CD4-positive, alpha-beta T cell treated with Interleukin-21 for 1 hour (primary cell): ENCODE data around the gene ISL2.

Source experiments
- DNase-seq: peaks from one replicate; pipeline ENCODE4 v3.0.0-alpha.2; 2020

ISL2 gene

GRCh38 chr15:76343313-76343996, 6.9 kb downstream of the ISL2 start:
- DNase-seq = no peak

DNA sequence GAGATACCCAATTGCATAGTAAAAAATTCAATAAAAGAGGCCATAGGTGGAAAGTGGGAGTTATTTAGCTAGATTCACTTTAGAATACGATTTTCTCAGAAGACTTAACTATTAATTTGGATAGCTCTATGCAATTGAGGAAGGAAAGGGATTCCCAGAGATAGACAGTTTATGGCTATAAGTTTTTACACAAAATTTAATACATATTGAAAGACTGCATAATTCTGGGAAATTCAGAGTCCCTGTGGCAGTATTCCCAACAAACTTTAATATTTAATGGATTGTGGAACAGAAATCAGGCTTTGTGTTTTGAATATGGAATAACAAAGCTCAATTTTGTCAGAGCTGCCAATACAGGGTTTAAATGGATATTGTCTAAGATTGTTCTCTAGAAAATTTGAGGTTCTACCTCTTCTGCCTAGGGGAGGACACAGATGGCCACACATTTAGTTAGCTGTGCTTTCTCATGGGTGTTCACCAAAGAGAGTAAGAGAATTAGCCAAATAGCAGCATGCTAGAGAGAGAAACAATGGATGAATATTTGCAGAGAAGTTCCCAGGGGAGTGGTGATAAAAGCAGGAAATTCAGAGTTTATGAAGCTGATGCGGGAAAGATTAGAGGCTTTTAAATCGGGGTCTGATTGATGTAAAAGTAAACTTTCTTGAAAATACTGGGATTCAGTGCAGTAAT, 8.5 kb downstream of the ISL2 start:
- DNase-seq = no peak

- no peak for DNase-seq
Observed at GRCh38 chr15:76345583-76345879, 9.0 kb downstream of the ISL2 start.

DNA sequence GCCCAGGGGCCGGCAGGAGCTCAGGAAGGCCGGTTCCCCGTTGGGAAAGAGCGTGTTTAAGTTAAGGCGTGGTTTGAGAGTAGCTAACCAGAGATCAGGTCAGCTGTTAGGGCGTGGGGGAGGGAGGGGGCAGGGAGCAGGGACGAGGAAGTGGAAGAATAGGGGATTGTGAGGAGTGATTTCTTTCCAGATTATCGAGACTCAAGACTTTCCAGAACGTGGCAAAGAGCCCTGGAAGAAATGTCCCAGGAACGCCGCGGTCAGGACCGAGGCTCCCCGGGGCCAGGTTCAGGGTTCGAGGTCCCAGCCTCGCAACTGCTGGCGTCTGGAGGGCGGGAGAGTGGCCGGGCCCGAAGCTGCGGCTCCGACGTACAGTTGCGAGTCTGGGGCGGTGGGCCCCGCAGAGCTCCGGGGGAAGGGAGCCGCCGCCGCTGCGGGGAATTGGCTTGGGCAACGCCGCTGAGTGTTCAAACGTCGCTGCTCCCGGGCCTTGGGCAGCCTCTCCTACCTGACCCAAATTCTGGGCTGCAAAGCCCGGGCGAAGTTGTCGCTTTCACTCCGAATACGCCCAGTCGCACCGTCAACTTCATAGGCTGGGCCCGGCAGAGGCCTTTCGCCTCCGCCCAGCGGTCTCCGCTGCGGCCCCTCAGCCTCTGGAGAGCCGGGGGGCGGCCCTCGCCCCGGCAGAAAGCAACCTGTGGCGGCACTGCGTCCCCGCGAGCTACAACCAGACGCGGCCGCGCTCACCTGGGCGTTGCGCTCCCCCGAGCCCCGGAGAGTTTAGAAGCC, 9.5 kb downstream of the ISL2 start:
- no peak for DNase-seq

DNA sequence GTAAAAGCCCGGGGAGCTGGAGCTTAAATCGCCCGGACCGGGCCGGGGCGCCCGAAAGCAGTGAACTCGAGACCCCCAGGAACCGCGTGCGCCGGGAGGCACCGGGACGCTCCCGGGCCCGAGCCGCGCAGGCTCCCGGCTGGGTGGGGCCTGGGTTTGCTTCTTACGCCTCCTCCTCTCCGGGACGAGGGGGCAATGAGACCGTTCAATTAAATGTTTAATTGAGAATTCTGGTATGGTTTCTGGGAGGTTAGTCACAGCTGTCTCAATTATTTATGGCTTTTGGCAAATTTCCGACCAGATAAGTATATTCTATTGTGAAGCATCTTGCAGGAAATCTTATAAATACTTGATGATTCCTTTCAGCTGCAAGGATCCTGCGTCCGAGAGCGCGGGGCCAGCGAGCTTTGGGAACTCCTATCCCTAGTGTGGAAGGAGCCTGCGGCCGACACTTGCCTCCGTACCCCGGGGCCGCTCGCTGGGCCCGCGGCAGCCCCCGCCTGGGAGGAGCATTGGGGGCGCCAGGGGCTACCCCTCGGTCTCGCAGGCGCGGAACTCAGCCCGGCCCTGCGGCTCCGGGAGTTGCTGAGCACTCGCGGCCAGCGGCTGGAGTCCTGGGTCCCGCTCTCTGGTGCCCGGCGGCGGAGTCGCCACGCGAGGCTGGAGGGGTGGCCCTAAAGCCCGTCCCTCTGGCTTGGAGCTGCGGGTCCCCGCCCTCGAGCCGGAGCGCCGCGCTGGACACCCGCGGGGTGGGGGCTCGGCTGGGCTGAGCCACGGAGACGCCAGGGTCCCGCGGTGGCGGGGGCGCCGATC, 10.3 kb downstream of the ISL2 start:
- DNase-seq = no peak

GRCh38 chr15:76347482-76348055, 11.0 kb downstream of the ISL2 start:
- no peak for DNase-seq

DNA sequence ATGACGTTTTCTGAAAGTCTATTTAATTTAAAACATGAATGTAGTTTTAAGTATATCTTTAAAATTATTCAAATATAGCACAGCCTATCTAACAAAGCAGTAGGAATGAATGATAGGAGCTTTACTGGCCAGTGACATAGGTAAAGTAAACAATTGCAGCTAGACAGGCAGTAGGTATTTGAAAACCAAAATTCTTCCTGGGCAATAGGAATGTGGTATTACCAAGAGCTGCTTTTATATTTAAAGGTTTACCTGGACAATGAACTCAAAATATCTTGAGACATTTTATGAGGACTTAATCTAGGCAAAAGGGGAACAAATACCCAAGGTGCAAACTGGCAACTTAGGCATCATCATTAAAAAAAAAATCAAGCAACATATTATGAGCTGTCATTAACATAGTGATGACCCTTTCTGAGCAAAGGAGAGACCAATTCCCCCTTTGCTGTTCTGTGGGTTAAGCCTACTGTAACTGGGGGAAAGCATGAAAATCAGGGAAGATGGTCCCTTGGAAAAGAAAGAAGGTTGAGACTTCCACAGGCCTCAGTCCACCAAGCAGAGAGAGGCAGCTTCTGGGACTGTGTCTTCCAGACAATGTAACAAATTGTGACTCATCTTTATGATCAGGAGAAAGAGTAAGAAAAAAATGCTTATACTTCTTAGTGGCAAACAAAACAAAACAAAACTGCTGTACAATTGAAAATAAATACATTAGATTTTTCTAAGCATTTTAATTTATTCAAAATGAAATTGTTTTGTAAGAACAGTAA, 12.9 kb downstream of the ISL2 start:
- no peak for DNase-seq

- no peak for DNase-seq
Observed at GRCh38 chr15:76353023-76353577, 16.5 kb downstream of the ISL2 start.

DNA sequence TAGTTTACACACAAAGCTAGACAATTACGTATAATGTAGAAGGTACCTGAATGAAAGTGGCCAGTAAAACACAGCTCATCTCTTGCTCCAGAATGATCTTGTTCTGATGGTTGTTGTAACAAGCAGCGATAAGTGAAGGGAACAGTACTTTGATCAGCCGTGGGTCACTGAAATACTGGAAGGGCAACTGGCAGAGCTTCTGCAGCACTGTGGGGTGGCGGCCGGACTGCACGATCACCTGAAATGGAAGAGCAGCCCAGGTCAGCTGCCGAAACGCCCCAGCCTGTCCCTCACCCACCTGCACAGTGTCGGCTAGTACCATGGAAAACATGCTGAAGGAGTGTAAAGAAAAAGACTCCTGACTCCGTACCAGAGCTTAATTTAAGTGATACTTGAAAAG, 17.3 kb downstream of the ISL2 start:
- no peak for DNase-seq

DNA sequence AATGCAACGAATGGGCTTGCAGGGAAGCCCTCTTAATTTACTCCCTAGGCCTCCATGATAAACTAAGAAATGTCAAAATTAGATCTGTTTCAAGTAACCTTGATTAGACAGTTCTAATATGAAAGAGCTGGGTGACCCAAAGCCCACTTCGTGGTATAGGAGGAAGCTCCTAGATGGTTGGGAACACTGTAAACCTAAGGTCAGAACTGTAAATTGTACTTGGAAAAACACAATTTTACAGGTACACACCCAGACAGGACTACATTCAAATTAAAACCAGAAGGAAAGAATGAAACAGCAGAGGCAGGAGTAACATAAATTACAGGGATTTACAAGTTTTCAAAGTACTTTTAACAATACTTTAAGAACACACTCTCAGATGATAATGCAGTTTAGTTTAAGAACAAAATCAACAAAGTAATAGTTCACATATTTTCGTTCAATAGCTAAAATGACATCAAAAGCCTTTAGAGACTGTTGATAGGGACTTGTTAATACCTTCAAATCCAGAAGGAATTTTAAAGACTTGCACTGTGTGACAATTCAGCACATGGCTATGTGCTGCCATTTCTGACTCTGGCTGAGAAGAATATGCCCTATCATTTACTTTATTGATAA, 18.4 kb downstream of the ISL2 start:
- DNase-seq = no peak

DNA sequence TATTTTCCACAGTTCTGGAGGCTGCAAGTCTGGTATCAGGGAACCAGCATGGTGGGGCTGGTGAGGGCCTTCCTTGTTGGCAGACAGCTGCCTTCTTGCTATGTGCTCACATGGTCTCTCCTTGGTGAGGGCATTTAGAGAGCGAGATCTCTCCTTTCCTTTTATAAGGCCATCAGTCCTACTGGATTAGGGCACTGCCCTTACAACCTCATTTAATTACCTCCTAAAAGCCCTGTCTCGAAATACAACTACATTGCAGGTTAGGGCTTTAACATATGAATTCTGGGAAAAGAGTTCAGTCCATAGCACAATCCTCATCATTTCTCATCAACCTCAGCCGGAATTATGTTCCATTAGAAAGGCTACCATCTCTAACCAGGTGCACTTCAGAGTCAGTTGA, 21.9 kb downstream of the ISL2 start:
- no peak for DNase-seq

DNA sequence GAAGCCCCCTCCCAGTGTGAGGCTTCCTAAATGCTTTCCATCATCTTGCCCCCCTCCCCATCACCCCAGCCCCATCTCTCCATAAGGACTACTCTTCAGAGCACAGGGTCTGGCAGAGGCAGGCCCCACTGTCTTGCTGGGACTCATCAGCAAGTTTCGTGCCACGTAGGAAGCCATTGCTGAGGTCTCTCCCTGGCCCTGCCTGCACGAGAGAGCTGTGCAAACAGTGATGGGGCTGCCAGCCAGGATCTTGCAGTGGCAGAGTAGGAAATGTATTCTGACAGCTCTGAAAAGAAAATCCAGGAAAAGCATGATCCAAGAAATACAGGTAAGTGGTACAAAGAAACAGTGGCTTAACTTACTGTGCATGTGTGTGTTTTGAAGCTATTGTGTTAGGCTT, 22.6 kb downstream of the ISL2 start:
- DNase-seq = no peak

DNA sequence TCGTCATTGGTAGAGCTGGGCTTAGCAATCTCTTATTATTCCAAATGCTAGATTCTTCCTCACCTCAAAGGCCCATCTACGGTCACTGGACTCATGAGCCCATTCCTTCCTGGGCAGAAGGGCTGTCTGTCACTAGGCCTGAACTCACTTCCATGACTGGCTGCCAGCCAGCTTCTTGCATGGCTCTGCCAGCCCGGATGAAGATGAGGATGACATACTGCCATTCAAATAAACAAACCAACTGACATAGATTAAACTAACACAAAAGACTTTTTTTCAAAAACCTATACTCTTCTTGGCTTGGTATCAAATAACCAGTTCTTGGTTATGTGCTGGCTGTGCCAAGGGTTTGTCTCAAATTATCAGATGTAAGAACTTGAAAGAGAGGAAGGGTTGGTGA, 23.8 kb downstream of the ISL2 start:
- no peak for DNase-seq

DNA sequence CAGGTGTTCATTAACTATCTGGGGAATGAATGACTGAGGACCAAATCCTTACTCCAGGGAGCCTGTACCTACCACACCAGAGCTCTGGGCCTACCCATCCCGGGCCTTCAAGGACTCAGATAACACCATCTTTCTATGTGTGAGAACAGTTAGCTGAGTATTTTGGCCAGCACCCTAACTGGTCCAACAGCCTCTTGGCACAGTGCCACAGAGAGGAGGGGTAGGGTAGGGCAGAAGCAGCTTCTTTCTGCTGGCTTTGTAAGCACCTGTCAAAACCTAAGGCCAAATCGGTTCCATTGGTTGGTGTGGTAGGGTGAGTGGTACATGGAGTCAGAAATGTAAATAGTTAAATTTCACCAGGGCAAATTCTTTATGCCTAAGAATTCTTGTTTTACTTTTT, 26.7 kb downstream of the ISL2 start:
- no peak for DNase-seq

- DNase-seq = no peak
Observed at GRCh38 chr15:76366714-76367113, 30.1 kb downstream of the ISL2 start.

DNA sequence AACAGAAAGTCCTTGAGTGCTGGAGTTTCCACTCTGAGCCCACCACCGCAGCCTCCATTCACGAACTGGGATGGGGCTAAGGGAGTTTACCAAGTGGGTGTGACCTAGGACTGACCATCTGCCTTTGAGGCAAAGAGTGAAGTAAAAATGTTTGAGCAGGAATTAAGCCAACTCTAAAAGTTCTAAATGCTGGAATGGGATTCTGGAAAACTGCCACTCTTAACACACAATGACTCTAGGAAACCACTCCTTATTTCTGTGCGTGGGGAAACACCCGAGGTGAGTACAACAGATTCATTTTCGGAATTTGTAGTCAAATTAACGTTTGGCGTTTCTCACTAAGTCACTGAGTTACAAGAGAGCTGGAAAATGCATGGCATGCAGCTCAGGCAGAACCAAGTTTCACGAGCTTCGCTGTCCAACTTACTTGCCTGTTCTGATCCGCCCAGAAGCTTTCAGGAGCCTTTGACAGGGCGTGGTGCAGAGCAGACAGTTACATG, 31.6 kb downstream of the ISL2 start:
- no peak for DNase-seq

- DNase-seq = no peak
Observed at GRCh38 chr15:76376029-76376428, 39.5 kb downstream of the ISL2 start.

GRCh38 chr15:76376816-76377215, 40.2 kb downstream of the ISL2 start:
- DNase-seq = no peak

GRCh38 chr15:76377217-76377616, 40.6 kb downstream of the ISL2 start:
- no peak for DNase-seq

DNA sequence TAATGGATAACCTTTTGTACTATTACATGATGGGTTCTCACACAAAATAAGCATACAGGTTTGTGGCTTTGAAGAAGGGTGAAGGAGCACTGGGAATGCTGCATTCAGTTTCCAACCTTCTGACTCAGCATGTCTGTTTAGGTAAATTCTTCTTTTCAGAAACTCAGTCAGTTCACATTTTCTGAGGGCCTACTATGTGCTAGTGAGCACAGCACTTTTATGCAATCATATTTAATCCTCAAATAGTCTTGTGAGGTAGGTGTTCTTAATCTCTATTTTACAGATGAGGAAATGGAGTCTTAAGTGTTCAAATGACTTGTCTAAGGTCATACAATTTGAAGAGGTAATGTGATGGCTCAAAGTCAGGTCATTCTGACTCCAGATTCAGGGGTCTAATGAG, 41.2 kb downstream of the ISL2 start:
- no peak for DNase-seq

GRCh38 chr15:76378691-76379090, 42.1 kb downstream of the ISL2 start:
- no peak for DNase-seq
